Measurements from ENCODE around the gene PTGR2. TPM values are rescaled to one million over a fixed set of nuclear protein-coding genes. Genes with fewer than 3 reads are reported as not detected.
"Not testable (repeated sequence)": the region's sequence is repeated elsewhere in the genome, so short reads cannot be mapped to it uniquely, and the experiment has no call there.

The PTGR2 gene
- total and polyA plus RNA-seq, 2 donors (not counting 3 experiments of a cell fraction or from before 2014, with no cell fraction given) = 1.1 to 5.6 TPM

- dilution Hi-C loops (cut with MboI; ENCODE audit: extremely low pct_ligation_motif_present, low sequenced_read_pairs) (no loop called here), intact Hi-C loops (cut with micrococcal nuclease) (no loop called here)
- H3K4me1 ChIP-seq (ENCODE audit: control insufficient read depth, extremely low read depth, insufficient read depth, low read length) = peaks cover 5% of the 10 kb centered on the region
- no peaks in the 10 kb centered on the region for H3K9me3 ChIP-seq (replicated peaks; ENCODE audit: control insufficient read depth, insufficient read depth, low read length)
- no peaks in the 10 kb centered on the region for H4K20me1 ChIP-seq (replicated peaks; ENCODE audit: control insufficient read depth, extremely low read depth, insufficient read depth, low read length)
- H3K9me1 ChIP-seq (replicated peaks; ENCODE audit: control insufficient read depth, extremely low read depth, insufficient read depth, low read length) = no peaks in the 10 kb centered on the region
- POLR2A ChIA-PET = no interaction called here
- H3K9ac ChIP-seq (replicated peaks; ENCODE audit: extremely low read depth, insufficient read depth, low read length) = no peak overlapping the region
- H3K79me2 ChIP-seq (ENCODE audit: control insufficient read depth, insufficient read depth, low read length) = no peaks in the 10 kb centered on the region
- no peak overlapping the region for H3K27ac ChIP-seq (ENCODE audit: insufficient read depth, low read depth, low read length)
- no peak overlapping the region for H3K4me3 ChIP-seq (replicated peaks in 1 of 3; ENCODE audit: insufficient read depth in 1 of 3, low read depth in 1 of 3, low read length in 3 of 3)
- no peak overlapping the region for H3K4me2 ChIP-seq (ENCODE audit: insufficient read depth, low read length)
- H3K36me3 ChIP-seq (ENCODE audit: control insufficient read depth in 2 of 2, extremely low read depth in 1 of 2, insufficient read depth in 2 of 2, low read length in 2 of 2) = no peaks in the 10 kb centered on the region
- H3K27me3 ChIP-seq (ENCODE audit: control insufficient read depth in 2 of 2, insufficient read depth in 2 of 2, low read length in 2 of 2) = no peaks in the 10 kb centered on the region
- TF ChIP-seq JUN (IDR thresholded peaks at IDR 0.05; ENCODE audit: borderline replicate concordance, insufficient read depth, insufficient read length, low read depth) (no peak), POLR2A (IDR thresholded peaks at IDR 0.05; ENCODE audit: low read depth, low read length) (no peak), GATA2 (IDR thresholded peaks at IDR 0.05; ENCODE audit: insufficient read depth, insufficient read length, low read depth, low read length) (no peak), FOS (IDR thresholded peaks at IDR 0.05; ENCODE audit: borderline replicate concordance, insufficient read depth, low read length) (no peak), MYC (IDR thresholded peaks at IDR 0.05; ENCODE audit: low read depth, low read length) (no peak), EZH2 (IDR thresholded peaks at IDR 0.05; ENCODE audit: borderline replicate concordance, low read depth, low read length, severe bottlenecking) (no peak), POLR2AphosphoS5 (IDR thresholded peaks at IDR 0.05; ENCODE audit: insufficient read depth, low read depth, low read length) (no peak)
- TF ChIP-seq, protein P1, sequence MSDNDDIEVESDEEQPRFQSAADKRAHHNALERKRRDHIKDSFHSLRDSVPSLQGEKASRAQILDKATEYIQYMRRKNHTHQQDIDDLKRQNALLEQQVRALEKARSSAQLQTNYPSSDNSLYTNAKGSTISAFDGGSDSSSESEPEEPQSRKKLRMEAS (IDR thresholded peaks at IDR 0.05; ENCODE audit: insufficient read depth, insufficient read length) = no peak
- TF ChIP-seq, protein P2, sequence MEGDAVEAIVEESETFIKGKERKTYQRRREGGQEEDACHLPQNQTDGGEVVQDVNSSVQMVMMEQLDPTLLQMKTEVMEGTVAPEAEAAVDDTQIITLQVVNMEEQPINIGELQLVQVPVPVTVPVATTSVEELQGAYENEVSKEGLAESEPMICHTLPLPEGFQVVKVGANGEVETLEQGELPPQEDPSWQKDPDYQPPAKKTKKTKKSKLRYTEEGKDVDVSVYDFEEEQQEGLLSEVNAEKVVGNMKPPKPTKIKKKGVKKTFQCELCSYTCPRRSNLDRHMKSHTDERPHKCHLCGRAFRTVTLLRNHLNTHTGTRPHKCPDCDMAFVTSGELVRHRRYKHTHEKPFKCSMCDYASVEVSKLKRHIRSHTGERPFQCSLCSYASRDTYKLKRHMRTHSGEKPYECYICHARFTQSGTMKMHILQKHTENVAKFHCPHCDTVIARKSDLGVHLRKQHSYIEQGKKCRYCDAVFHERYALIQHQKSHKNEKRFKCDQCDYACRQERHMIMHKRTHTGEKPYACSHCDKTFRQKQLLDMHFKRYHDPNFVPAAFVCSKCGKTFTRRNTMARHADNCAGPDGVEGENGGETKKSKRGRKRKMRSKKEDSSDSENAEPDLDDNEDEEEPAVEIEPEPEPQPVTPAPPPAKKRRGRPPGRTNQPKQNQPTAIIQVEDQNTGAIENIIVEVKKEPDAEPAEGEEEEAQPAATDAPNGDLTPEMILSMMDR (IDR thresholded peaks at IDR 0.05; ENCODE audit: extremely low read depth in 1 of 2, insufficient read depth in 1 of 2, low read depth in 1 of 2, low read length in 2 of 2) = no peak
- no peak for FAIRE-seq
- BruUV-seq (replicated peaks) = no TSS peak
- CTCF ChIA-PET = interaction anchor here (0.9 to 1.2 kb wide), 2 partner anchors 18 to 105 kb away, joined by 3 read pairs; partner anchors contain the start of gene PTGR2
- no peak for DNase-seq (ENCODE audit: low read depth, low spot score)
- H2AFZ ChIP-seq (ENCODE audit: low read depth, low read length) = no peak overlapping the region
Observed at GRCh38 chr14:73834261-73834625, 17.4 kb upstream of the PTGR2 start.

- H3K4me1 ChIP-seq (ENCODE audit: control insufficient read depth, extremely low read depth, insufficient read depth, low read length); H3K9ac ChIP-seq (replicated peaks; ENCODE audit: extremely low read depth, insufficient read depth, low read length); H3K4me3 ChIP-seq (replicated peaks in 1 of 3; ENCODE audit: insufficient read depth in 1 of 3, low read depth in 1 of 3, low read length in 3 of 3); FAIRE-seq; H3K79me2 ChIP-seq (ENCODE audit: control insufficient read depth, insufficient read depth, low read length); H4K20me1 ChIP-seq (replicated peaks; ENCODE audit: control insufficient read depth, extremely low read depth, insufficient read depth, low read length); H3K9me1 ChIP-seq (replicated peaks; ENCODE audit: control insufficient read depth, extremely low read depth, insufficient read depth, low read length); H3K36me3 ChIP-seq (ENCODE audit: control insufficient read depth in 2 of 2, extremely low read depth in 1 of 2, insufficient read depth in 2 of 2, low read length in 2 of 2); H2AFZ ChIP-seq (ENCODE audit: low read depth, low read length); dilution Hi-C loops (cut with MboI; ENCODE audit: extremely low pct_ligation_motif_present, low sequenced_read_pairs); H3K4me2 ChIP-seq (ENCODE audit: insufficient read depth, low read length); H3K27ac ChIP-seq (ENCODE audit: insufficient read depth, low read depth, low read length); H3K9me3 ChIP-seq (replicated peaks; ENCODE audit: control insufficient read depth, insufficient read depth, low read length); DNase-seq (ENCODE audit: low read depth, low spot score); BruUV-seq (replicated peaks); H3K27me3 ChIP-seq (ENCODE audit: control insufficient read depth in 2 of 2, insufficient read depth in 2 of 2, low read length in 2 of 2); intact Hi-C loops (cut with micrococcal nuclease): not testable (repeated sequence)
- ChIA-PET POLR2A (interaction anchor here (0.6 kb wide), 1 partner anchor 9 kb away, joined by 3 read pairs; no protein-coding TSS in a partner anchor), CTCF (interaction anchor here (0.9 to 2.1 kb wide), 3 partner anchors 12 to 14 kb away, joined by 3 to 9 read pairs (median 3); partner anchors contain the start of gene PTGR2)
Observed at GRCh38 chr14:73838293-73839034, 13.2 kb upstream of the PTGR2 start.

Data from endothelial cell of umbilical vein (primary cell).